A673 (cell line): ENCODE data around the gene AKR7A2. TPM values are rescaled to one million over a fixed set of nuclear protein-coding genes. Genes with fewer than 3 reads are reported as not detected.
A peak's percentile ranks its signal among the peaks of the same experiment; 100 is the strongest.

Experiments
- BruUV-seq: library from RNA; stranded (reverse); fragments of 400-500 nt; replicated peaks from 2 replicates; lab custom pipeline; 2021; lab: Mats Ljungman, UMichigan
- CTCF ChIA-PET: fragments of 300-600 bp; sonication (Branson Sonifier 250); formaldehyde crosslinking; loops from one replicate; lab custom pipeline; 2022; ENCODE audit warnings: antibody characterized with exemption; lab: Charles Lee
- POLR2A ChIA-PET: fragments of 300-600 bp; sonication (Branson Sonifier 250); formaldehyde crosslinking; loops from one replicate; lab custom pipeline; 2022; ENCODE audit warnings: antibody characterized with exemption; ENCODE audit not compliant: low non-redundant PET; lab: Charles Lee
- DNase-seq: peaks from one replicate; pipeline ENCODE4 v3.0.0-alpha.2; 2015; ENCODE audit warnings: low spot score
- H3K27ac ChIP-seq: fragments of 200-600 bp; sonication (generic); 2 replicates; pipeline ENCODE4 v1.5.1; 2016; ENCODE audit warnings: mixed run types, low read depth, mild to moderate bottlenecking, mixed read lengths, antibody characterized with exemption, low read length; ENCODE audit not compliant: poor library complexity, severe bottlenecking
- H3K27me3 ChIP-seq: fragments of 200-600 bp; sonication (generic); replicated peaks from 2 replicates; pipeline ENCODE4 v1.6.1; 2017; ENCODE audit warnings: mixed run types, low read depth, mild to moderate bottlenecking, mixed read lengths, antibody characterized with exemption, low read length; ENCODE audit not compliant: insufficient read depth, poor library complexity
- H3K36me3 ChIP-seq: fragments of 200-600 bp; sonication (generic); 2 replicates; pipeline ENCODE4 v1.6.1; 2016; ENCODE audit warnings: mixed run types, mild to moderate bottlenecking, mixed read lengths, antibody characterized with exemption, low read length; ENCODE audit not compliant: insufficient read depth, poor library complexity, severe bottlenecking
- H3K4me1 ChIP-seq: fragments of 200-600 bp; sonication (generic); 2 replicates; pipeline ENCODE4 v1.6.1; 2017; ENCODE audit warnings: mixed run types, mild to moderate bottlenecking, mixed read lengths, antibody characterized with exemption, low read length; ENCODE audit not compliant: insufficient read depth, poor library complexity, severe bottlenecking
- H3K4me3 ChIP-seq: fragments of 200-600 bp; sonication (generic); 2 replicates; pipeline ENCODE4 v1.5.1; 2016; ENCODE audit warnings: low read depth, mixed run types, mild to moderate bottlenecking, mixed read lengths, low read length; ENCODE audit not compliant: poor library complexity, severe bottlenecking
- H3K9me3 ChIP-seq: fragments of 200-600 bp; sonication (generic); 2 replicates; pipeline ENCODE4 v1.6.1; 2016; ENCODE audit warnings: mixed run types, low read depth, mild to moderate bottlenecking, mixed read lengths, antibody characterized with exemption, low read length; ENCODE audit not compliant: poor library complexity, severe bottlenecking
- CTCF ChIP-seq: fragments of 300-800, 200-600 bp; sonication (generic); conservative IDR thresholded peaks from 2 replicates; pipeline ENCODE4 v1.5.1; 2017; ENCODE audit warnings: low read depth, mild to moderate bottlenecking, antibody characterized with exemption, low read length, moderate library complexity, mixed read lengths
- EZH2 ChIP-seq: fragments of 200-600 bp; sonication (generic); IDR thresholded peaks from 2 replicates; pipeline ENCODE4 v1.6.1; 2017; ENCODE audit warnings: borderline replicate concordance, low read depth, mild to moderate bottlenecking, mixed read lengths, antibody characterized with exemption, low read length; ENCODE audit not compliant: poor library complexity, severe bottlenecking
- intact Hi-C: fragments of 100-400 bp; cut with micrococcal nuclease; formaldehyde crosslinking; loops from one replicate; pipeline ENCODE4 v1.10.0; 2022; ENCODE audit not compliant: unreplicated experiment
- total RNA-seq: library from RNA; stranded (reverse); gene quantifications from 2 replicates; pipeline ENCODE4 v1.2.3, GENCODE V29; 2021

Gene AKR7A2
- total RNA-seq, 1 experiment from 2014 or later: 57.2 TPM

GRCh38 chr1:19309123-19309813 is 2.7 kb downstream of the AKR7A2 start:
- TF ChIP-seq EZH2: no peak
- no peak for TF ChIP-seq CTCF
- intact Hi-C loops: no loop called here
- Histone ChIP-seq H3K27ac (no peak overlapping the region), H3K36me3 (peaks cover 36% of the 10 kb centered on the region), H3K27me3 (no peaks in the 10 kb centered on the region), H3K4me1 (peaks cover 7% of the 10 kb centered on the region), H3K4me3 (no peak overlapping the region), H3K9me3 (no peaks in the 10 kb centered on the region)
- DNase-seq: peak; percentile 53
- POLR2A ChIA-PET: no interaction called here
- CTCF ChIA-PET: no interaction called here
- no TSS peak for BruUV-seq

DNA sequence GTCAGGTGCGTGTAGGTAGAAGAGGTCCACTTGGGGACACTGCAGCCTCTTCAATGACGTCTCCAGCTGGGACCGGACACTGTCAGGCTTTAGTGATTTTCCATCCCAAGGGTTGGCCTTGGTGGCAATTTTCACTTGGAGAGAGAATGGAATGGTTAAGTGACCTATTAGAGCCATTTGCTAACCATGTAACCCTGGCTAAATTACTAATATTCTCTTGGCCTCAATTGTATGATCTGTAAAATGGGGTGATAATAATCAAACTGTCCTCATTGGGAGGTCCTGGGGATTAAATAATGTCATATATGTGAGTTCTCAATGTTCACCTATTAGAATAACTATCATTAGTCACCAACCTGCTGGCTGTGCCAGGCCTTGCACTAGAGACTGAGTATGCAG is 3.4 kb downstream of the AKR7A2 start:
- Histone ChIP-seq H3K4me1 (peaks cover 7% of the 10 kb centered on the region), H3K27ac (no peak overlapping the region), H3K27me3 (no peaks in the 10 kb centered on the region), H3K9me3 (no peaks in the 10 kb centered on the region), H3K4me3 (no peak overlapping the region), H3K36me3 (peaks cover 40% of the 10 kb centered on the region)
- no peak for TF ChIP-seq CTCF
- TF ChIP-seq EZH2: no peak
- ChIA-PET CTCF (no interaction called here), POLR2A (no interaction called here)
- intact Hi-C loops: no loop called here
- DNase-seq: no peak
- no TSS peak for BruUV-seq

GRCh38 chr1:19307794-19308508 is 4.0 kb downstream of the AKR7A2 start:
- no peaks in the 10 kb centered on the region for H3K27me3 ChIP-seq
- no peak overlapping the region for H3K4me3 ChIP-seq
- H3K27ac ChIP-seq: no peak overlapping the region
- H3K4me1 ChIP-seq: peaks cover 7% of the 10 kb centered on the region
- ChIA-PET CTCF (no interaction called here), POLR2A (no interaction called here)
- TF ChIP-seq EZH2 (no peak), CTCF (no peak)
- BruUV-seq: no TSS peak
- intact Hi-C loops: no loop called here
- no peak for DNase-seq
- peaks cover 45% of the 10 kb centered on the region for H3K36me3 ChIP-seq
- no peaks in the 10 kb centered on the region for H3K9me3 ChIP-seq
